HepG2 (cell line): Measurements from ENCODE around the gene MBD5. TPM values are rescaled to one million over a fixed set of nuclear protein-coding genes. Genes with fewer than 3 reads are reported as not detected.

ENCODE experiments used
- FOXA1 ChIP-seq, 2 experiments: fragments of 450-650 bp in 1 of 2; sonication (generic) in 1 of 2; formaldehyde crosslinking in 1 of 2; IDR thresholded peaks; 2 replicates each; pipeline versions ENCODE4 v1.4.0 to v1.6.1; 2016 to 2020; ENCODE audit warnings: missing genetic modification reagents in 1 of 2
- FOXM1 ChIP-seq: sonication (generic); formaldehyde crosslinking; IDR thresholded peaks from 2 replicates; pipeline ENCODE4 v1.5.0; 2020; ENCODE audit warnings: missing genetic modification reagents
- FOXO1 ChIP-seq: sonication (generic); formaldehyde crosslinking; IDR thresholded peaks from 2 replicates; pipeline ENCODE4 v1.4.0; 2020; ENCODE audit warnings: missing genetic modification reagents
- HOXA3 ChIP-seq: sonication (generic); formaldehyde crosslinking; IDR thresholded peaks from 2 replicates; pipeline ENCODE4 v1.5.0; 2020; ENCODE audit warnings: missing genetic modification reagents
- NAIF1 ChIP-seq: sonication (generic); formaldehyde crosslinking; IDR thresholded peaks from 2 replicates; pipeline ENCODE4 v1.5.0; 2020; ENCODE audit warnings: mild to moderate bottlenecking, missing genetic modification reagents, borderline replicate concordance
- PAXIP1 ChIP-seq: sonication (generic); formaldehyde crosslinking; conservative IDR thresholded peaks from 2 replicates; pipeline ENCODE4 v1.4.0; 2020; ENCODE audit warnings: mild to moderate bottlenecking, missing genetic modification reagents, moderate library complexity
- PHF21A ChIP-seq: sonication (generic); formaldehyde crosslinking; IDR thresholded peaks from 2 replicates; pipeline ENCODE4 v1.5.0; 2020; ENCODE audit warnings: mild to moderate bottlenecking, missing genetic modification reagents
- SMAD9 ChIP-seq: sonication (generic); formaldehyde crosslinking; IDR thresholded peaks from 2 replicates; pipeline ENCODE4 v1.5.1; 2020; ENCODE audit warnings: mild to moderate bottlenecking, missing genetic modification reagents
- THAP9 ChIP-seq: sonication (generic); formaldehyde crosslinking; IDR thresholded peaks from 2 replicates; pipeline ENCODE4; 2020; ENCODE audit warnings: missing genetic modification reagents, mild to moderate bottlenecking, borderline replicate concordance
- YY1 ChIP-seq: IDR thresholded peaks from 2 replicates; pipeline ENCODE4 v1.6.1; 2011; ENCODE audit warnings: low read length, low read depth, moderate library complexity, mild to moderate bottlenecking; ENCODE audit not compliant: insufficient read depth, insufficient replicate concordance
- ZNF569 ChIP-seq: sonication (generic); formaldehyde crosslinking; IDR thresholded peaks from 2 replicates; pipeline ENCODE4 v1.5.0; 2020; ENCODE audit warnings: mild to moderate bottlenecking, missing genetic modification reagents, moderate library complexity, borderline replicate concordance
- ZNF678 ChIP-seq: sonication (generic); formaldehyde crosslinking; IDR thresholded peaks from 2 replicates; pipeline ENCODE4 v1.4.0; 2020; ENCODE audit warnings: mild to moderate bottlenecking, missing genetic modification reagents
- ZNF687 ChIP-seq: sonication (generic); formaldehyde crosslinking; IDR thresholded peaks from 2 replicates; pipeline ENCODE4 v1.5.1; 2020; ENCODE audit warnings: mild to moderate bottlenecking, missing genetic modification reagents, moderate library complexity
- ZNF691 ChIP-seq: sonication (generic); formaldehyde crosslinking; IDR thresholded peaks from 2 replicates; pipeline ENCODE4 v1.4.0; 2020; ENCODE audit warnings: missing genetic modification reagents, low read depth, mild to moderate bottlenecking, borderline replicate concordance
- ZUFSP ChIP-seq: sonication (generic); formaldehyde crosslinking; IDR thresholded peaks from 2 replicates; pipeline ENCODE4 v1.9.0; 2021; ENCODE audit warnings: missing genetic modification reagents, mild to moderate bottlenecking, borderline replicate concordance
- polyA plus RNA-seq, 8 experiments: library from polyadenylated mRNA; depleted of rRNA in 3 of 8; stranded (reverse) in 7 of 8; unstranded in 1 of 8; fragments of >200 nt; fragmentation: Illumina TruSeq in 4 of 8; extraction: Trizol in 4 of 8; gene quantifications; 2 replicates each; pipeline versions ENCODE4 v1.2.1 to v1.2.3, GENCODE V29; 2011 to 2016; ENCODE audit warnings: low read depth in 4 of 8, missing spikeins in 1 of 8, mixed read lengths in 1 of 8; ENCODE audit not compliant: insufficient read depth in 1 of 8
- total RNA-seq, 5 experiments: library from RNA; depleted of rRNA; stranded (reverse); fragments of >200 nt; fragmentation: Illumina TruSeq; extraction: Trizol; gene quantifications; 2 replicates each; pipeline ENCODE4 v1.2.3, GENCODE V29; 2016; ENCODE audit warnings: low read depth in 1 of 5

MBD5 gene
- total and polyA plus RNA-seq, 2 of the 13 experiments (the other 11 are each of a cell fraction or from before 2014, with no cell fraction given): 13.5 to 26.4 TPM

- TF ChIP-seq ZNF687 (CRISPR knock-in tag) (peak; percentile 15; the same call in 1 of the 2 replicates), ZNF691 (no peak), YY1 (peak; percentile 46), FOXO1 (CRISPR knock-in tag) (no peak), NAIF1 (CRISPR knock-in tag) (no peak), PHF21A (no peak), PAXIP1 (no peak), THAP9 (peak; percentile 68; the same call in 1 of the 2 replicates), FOXA1 (IDR thresholded peaks at IDR 0.05) (no peak), FOXA1 (CRISPR knock-in tag; IDR thresholded peaks at IDR 0.05) (peak; percentile 68), ZUFSP (CRISPR knock-in tag) (no peak), SMAD9 (no peak), ZNF569 (CRISPR knock-in tag) (no peak), ZNF678 (CRISPR knock-in tag) (no peak), HOXA3 (CRISPR knock-in tag) (peak; percentile 49; the same call in 1 of the 2 replicates), FOXM1 (no peak)
Measured at GRCh38 chr2:148362144-148362796, 341.4 kb downstream of the MBD5 start (continued).
